RWPE1 (cell line): ENCODE results near the gene BLOC1S6.
"Not testable (repeated sequence)": the region's sequence is repeated elsewhere in the genome, so short reads cannot be mapped to it uniquely, and the experiment has no call there.

Experiments
- CTCF ChIA-PET: fragments of 350-600 bp; sonication (Branson Sonifier 250); formaldehyde crosslinking; extraction: SDS; loops from one replicate; lab custom pipeline; 2021; lab: Yijun Ruan, JAX
- POLR2A ChIA-PET: fragments of 400-600 bp; formaldehyde crosslinking; extraction: SDS; loops from one replicate; lab custom pipeline; 2020; ENCODE audit warnings: antibody characterized with exemption; ENCODE audit not compliant: low non-redundant PET; lab: Yijun Ruan, JAX
- DNase-seq: peaks from one replicate; pipeline ENCODE4 v3.0.0; 2012; ENCODE audit warnings: low spot score
- H3K27ac ChIP-seq: fragments of 450-650 bp; 2 replicates; pipeline ENCODE4 v1.5.1; 2017
- CTCF ChIP-seq: fragments of 450-650 bp; conservative IDR thresholded peaks from 2 replicates; pipeline ENCODE4 v1.5.1; 2017; ENCODE audit warnings: low read depth, mild to moderate bottlenecking

BLOC1S6 gene

GRCh38 chr15:45648521-45649200 is 61.5 kb downstream of the BLOC1S6 start:
- no peak for TF ChIP-seq CTCF
- peak; percentile 81 for DNase-seq
- peak overlapping the region; percentile 87 for H3K27ac ChIP-seq
- ChIA-PET CTCF (interaction anchor here (0.6 to 0.7 kb wide), 2 partner anchors 12 to 236 kb away, joined by 3 to 9 read pairs; no protein-coding TSS in a partner anchor), POLR2A (no interaction called here)

- CTCF ChIA-PET, DNase-seq: not testable (repeated sequence)
- POLR2A ChIA-PET, result interaction anchor here (0.6 kb wide), 1 partner anchor 504 kb away, joined by 3 read pairs; no protein-coding TSS in a partner anchor
- peak overlapping the region; percentile 87 for H3K27ac ChIP-seq
Measured at GRCh38 chr15:45650007-45650406, 62.8 kb downstream of the BLOC1S6 start.

- TF ChIP-seq CTCF, result no peak
- H3K27ac ChIP-seq, result peak overlapping the region; percentile 13; the same call in 1 of the 2 replicates
- CTCF ChIA-PET, result no interaction called here
- POLR2A ChIA-PET, result no interaction called here
- DNase-seq, result no peak
Measured at GRCh38 chr15:45650889-45651525, 63.8 kb downstream of the BLOC1S6 start.

GRCh38 chr15:45653702-45654424 is 66.7 kb downstream of the BLOC1S6 start:
- H3K27ac ChIP-seq, result no peak overlapping the region
- DNase-seq, result no peak

GRCh38 chr15:45654749-45655148 is 67.6 kb downstream of the BLOC1S6 start:
- POLR2A ChIA-PET, result no interaction called here
- no peak for TF ChIP-seq CTCF
- H3K27ac ChIP-seq, result no peak overlapping the region
- no peak for DNase-seq
- CTCF ChIA-PET, result no interaction called here

More at GRCh38 chr15:45653702-45654424, 66.7 kb downstream of the BLOC1S6 start:
- ChIA-PET POLR2A (no interaction called here), CTCF (interaction anchor here (0.5 to 0.6 kb wide), 2 partner anchors 31 to 142 kb away, joined by 3 to 7 read pairs; no protein-coding TSS in a partner anchor)
- no peak for TF ChIP-seq CTCF

GRCh38 chr15:45657254-45657653 is 70.1 kb downstream of the BLOC1S6 start:
- ChIA-PET POLR2A (no interaction called here), CTCF (no interaction called here)
- no peak overlapping the region for H3K27ac ChIP-seq
- TF ChIP-seq CTCF, result no peak
- DNase-seq, result no peak
